HEK293 (cell line): ENCODE results near the gene GRB2.

ENCODE experiments used
- CTCF ChIA-PET: fragments of 350-600 bp; formaldehyde crosslinking; extraction: SDS; loops from one replicate; lab custom pipeline; 2021; ENCODE audit warnings: antibody characterized with exemption; lab: Yijun Ruan, JAX
- POLR2A ChIA-PET: fragments of 300-600 bp; formaldehyde crosslinking; extraction: SDS; loops from one replicate; lab custom pipeline; 2020; ENCODE audit warnings: antibody characterized with exemption, inconsistent platforms; lab: Yijun Ruan, JAX
- H3K27ac ChIP-seq: fragments of 200-500 bp; sonication (Bioruptor generic); 2 replicates; pipeline ENCODE4 v1.5.1; 2014; ENCODE audit warnings: low read depth, low read length, control low read depth, inconsistent platforms; ENCODE audit errors: extremely low read depth
- H3K36me3 ChIP-seq, 2 experiments: fragments of 200-500 bp in 1 of 2; sonication (Bioruptor generic) in 1 of 2; 1 replicate in 1 of 2; 2 replicates in 1 of 2; pipeline ENCODE4 v1.5.1; 2014 to 2017; ENCODE audit warnings: inconsistent platforms in 2 of 2, low read length in 2 of 2; ENCODE audit not compliant: control insufficient read depth in 2 of 2, insufficient read depth in 1 of 2
- H3K4me1 ChIP-seq: fragments of 200-500 bp; sonication (Bioruptor generic); 2 replicates; pipeline ENCODE4 v1.5.1; 2014; ENCODE audit warnings: mild to moderate bottlenecking, low read length, inconsistent platforms; ENCODE audit not compliant: control insufficient read depth, insufficient read depth
- H3K4me3 ChIP-seq: 2 replicates; pipeline ENCODE4 v1.5.1; 2011; ENCODE audit warnings: low read depth, mild to moderate bottlenecking, control low read depth, low read length, moderate library complexity
- H3K9me3 ChIP-seq: fragments of 200-500 bp; sonication (Bioruptor generic); 2 replicates; pipeline ENCODE4 v1.5.1; 2014; ENCODE audit warnings: low read depth, low read length, inconsistent platforms; ENCODE audit not compliant: control insufficient read depth, insufficient read depth
- EGR2 ChIP-seq: fragments of 450-650 bp; formaldehyde crosslinking; IDR thresholded peaks from 2 replicates; pipeline ENCODE4 v1.5.1; 2016; ENCODE audit warnings: low read depth, missing biosample characterization, missing genetic modification characterization
- FEZF1 ChIP-seq: fragments of 450-650 bp; formaldehyde crosslinking; IDR thresholded peaks from 2 replicates; pipeline ENCODE4 v1.5.1; 2016; ENCODE audit warnings: missing biosample characterization, missing genetic modification characterization
- GLI4 ChIP-seq: fragments of 450-650 bp; formaldehyde crosslinking; IDR thresholded peaks from 2 replicates; pipeline ENCODE4 v1.5.1; 2016; ENCODE audit warnings: missing biosample characterization, missing genetic modification characterization
- MEIS1 ChIP-seq: sonication (generic); formaldehyde crosslinking; IDR thresholded peaks from 2 replicates; pipeline ENCODE4 v1.8.1; 2022; ENCODE audit warnings: missing genetic modification reagents, mild to moderate bottlenecking, borderline replicate concordance
- MYNN ChIP-seq: fragments of 450-650 bp; formaldehyde crosslinking; IDR thresholded peaks from 2 replicates; pipeline ENCODE4 v1.5.1; 2016; ENCODE audit warnings: missing biosample characterization, missing genetic modification characterization, borderline replicate concordance
- SALL2 ChIP-seq: fragments of 450-650 bp; formaldehyde crosslinking; IDR thresholded peaks from 2 replicates; pipeline ENCODE4 v1.5.0; 2017; ENCODE audit warnings: missing biosample characterization, mild to moderate bottlenecking, missing genetic modification characterization, borderline replicate concordance
- TCF7L2 ChIP-seq: IDR thresholded peaks from 2 replicates; pipeline ENCODE4 v1.6.1; 2011; ENCODE audit warnings: low read depth, mild to moderate bottlenecking, inconsistent platforms, low read length, moderate library complexity, borderline replicate concordance
- ZNF114 ChIP-seq: fragments of 450-650 bp; formaldehyde crosslinking; IDR thresholded peaks from 2 replicates; pipeline ENCODE4 v1.5.0; 2017; ENCODE audit warnings: missing biosample characterization, missing genetic modification characterization
- ZNF155 ChIP-seq: fragments of 450-650 bp; formaldehyde crosslinking; IDR thresholded peaks from 2 replicates; pipeline ENCODE4 v1.5.1; 2016; ENCODE audit warnings: missing biosample characterization, missing genetic modification characterization
- ZNF18 ChIP-seq: fragments of 450-650 bp; formaldehyde crosslinking; IDR thresholded peaks from 2 replicates; pipeline ENCODE4 v1.5.1; 2016; ENCODE audit warnings: missing biosample characterization, missing genetic modification characterization
- ZNF184 ChIP-seq: fragments of 450-650 bp; IDR thresholded peaks from 2 replicates; pipeline ENCODE4 v1.5.1; 2018; ENCODE audit warnings: missing biosample characterization, mild to moderate bottlenecking, missing genetic modification characterization
- ZNF266 ChIP-seq: fragments of 450-650 bp; formaldehyde crosslinking; IDR thresholded peaks from 2 replicates; pipeline ENCODE4 v1.5.1; 2016; ENCODE audit warnings: missing biosample characterization, missing genetic modification characterization, low read depth
- ZNF416 ChIP-seq: fragments of 450-650 bp; formaldehyde crosslinking; IDR thresholded peaks from 2 replicates; pipeline ENCODE4 v1.5.1; 2016; ENCODE audit warnings: missing biosample characterization, missing genetic modification characterization
- ZNF48 ChIP-seq: fragments of 450-650 bp; formaldehyde crosslinking; IDR thresholded peaks from 2 replicates; pipeline ENCODE4 v1.5.1; 2016; ENCODE audit warnings: missing biosample characterization, missing genetic modification characterization
- ZNF513 ChIP-seq: fragments of 450-650 bp; IDR thresholded peaks from 2 replicates; pipeline ENCODE4 v1.5.1; 2018; ENCODE audit warnings: missing biosample characterization, missing genetic modification characterization
- ZNF529 ChIP-seq: fragments of 450-650 bp; formaldehyde crosslinking; IDR thresholded peaks from 2 replicates; pipeline ENCODE4 v1.5.1; 2017; ENCODE audit warnings: missing genetic modification characterization, missing biosample characterization; ENCODE audit not compliant: insufficient replicate concordance
- ZNF621 ChIP-seq: fragments of 450-650 bp; formaldehyde crosslinking; IDR thresholded peaks from 2 replicates; pipeline ENCODE4 v1.5.1; 2017; ENCODE audit warnings: missing biosample characterization, missing genetic modification characterization
- ZNF639 ChIP-seq: fragments of 450-650 bp; formaldehyde crosslinking; IDR thresholded peaks from 2 replicates; pipeline ENCODE4 v1.5.1; 2016; ENCODE audit warnings: missing biosample characterization, missing genetic modification characterization
- ZNF777 ChIP-seq: fragments of 450-650 bp; formaldehyde crosslinking; IDR thresholded peaks from 2 replicates; pipeline ENCODE4 v1.5.1; 2017; ENCODE audit warnings: missing biosample characterization, missing genetic modification characterization, borderline replicate concordance
- ZNF785 ChIP-seq: fragments of 450-650 bp; formaldehyde crosslinking; IDR thresholded peaks from 2 replicates; pipeline ENCODE4 v1.5.1; 2016; ENCODE audit warnings: missing biosample characterization, missing genetic modification characterization
- ZNF830 ChIP-seq: fragments of 450-650 bp; IDR thresholded peaks from 2 replicates; pipeline ENCODE4 v1.5.0; 2018; ENCODE audit warnings: missing biosample characterization, missing genetic modification characterization, low read depth, mild to moderate bottlenecking, moderate library complexity
- ZNF843 ChIP-seq: fragments of 450-650 bp; formaldehyde crosslinking; IDR thresholded peaks from 2 replicates; pipeline ENCODE4 v1.5.1; 2016; ENCODE audit warnings: missing biosample characterization, missing genetic modification characterization
- TF ChIP-seq, protein P1 (sequence below): fragments of 450-650 bp; formaldehyde crosslinking; IDR thresholded peaks from 2 replicates; pipeline ENCODE4 v1.5.1; 2016; ENCODE audit warnings: missing biosample characterization, missing genetic modification characterization
- TF ChIP-seq, protein P2 (sequence below): fragments of 450-650 bp; formaldehyde crosslinking; IDR thresholded peaks from 2 replicates; pipeline ENCODE4 v1.5.1; 2017; ENCODE audit warnings: missing biosample characterization, missing genetic modification characterization
- TF ChIP-seq, protein P3 (sequence below): fragments of 450-650 bp; formaldehyde crosslinking; IDR thresholded peaks from 2 replicates; pipeline ENCODE4 v1.5.1; 2016; ENCODE audit warnings: missing biosample characterization, missing genetic modification characterization
- TF ChIP-seq, protein P4 (sequence below): fragments of 450-650 bp; formaldehyde crosslinking; IDR thresholded peaks from 2 replicates; pipeline ENCODE4 v1.5.1; 2016; ENCODE audit warnings: missing biosample characterization, missing genetic modification characterization

The GRB2 gene

DNA sequence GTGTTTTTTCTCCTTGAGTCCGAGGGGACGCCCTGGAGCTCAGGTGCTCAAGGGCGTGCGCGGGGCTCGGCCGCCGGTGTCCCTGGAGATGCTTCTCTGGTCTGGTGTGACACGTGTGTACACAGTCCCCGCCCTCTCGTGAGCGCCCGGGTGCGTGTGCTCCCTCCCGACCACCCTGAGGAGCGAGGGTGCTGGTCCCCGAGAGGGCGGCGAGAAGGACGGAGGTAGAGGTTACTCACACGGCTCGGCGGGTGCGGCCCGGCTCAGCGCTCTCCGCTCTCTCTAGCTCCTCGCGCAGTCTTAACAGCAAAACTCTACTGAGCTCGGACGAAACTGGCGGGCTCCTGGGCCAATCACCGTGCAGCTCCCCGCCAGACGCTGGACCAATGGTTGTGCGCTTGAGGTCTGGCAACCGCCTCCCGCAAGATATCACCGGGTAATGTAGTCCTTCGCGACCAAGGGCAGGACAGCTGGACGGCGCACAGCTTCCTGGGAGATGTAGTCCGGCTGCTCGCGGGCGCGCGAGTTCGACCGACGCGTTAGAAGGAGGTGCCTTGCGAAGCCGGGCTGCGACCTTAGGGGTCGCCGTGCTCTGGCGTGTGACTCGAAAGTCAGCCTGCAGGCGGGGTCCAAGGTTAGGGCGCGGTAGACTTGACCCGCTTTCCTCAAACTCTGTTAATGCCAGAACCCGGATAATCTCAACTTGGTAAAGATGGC lies 116.2 kb downstream of the GRB2 start, which contains the start of gene SLC25A19:
SLC25A19 (minus strand) TSS at position 319 of the 717 bp plus-strand sequence. CDS start 2,669 bp downstream, outside the sequence.
- Histone ChIP-seq H3K36me3 (peaks cover 10 to 21% of the 10 kb centered on the region in 2 experiments), H3K9me3 (no peaks in the 10 kb centered on the region), H3K4me3 (peak within 1 kb of the TSS; percentile 79), H3K27ac (peak within 1 kb of the TSS; percentile 79), H3K4me1 (peaks cover 4% of the 10 kb centered on the region; the same call in 1 of the 2 replicates)
- POLR2A ChIA-PET: interaction anchor here (0.6 to 2.7 kb wide), 55 partner anchors 9 to 567 kb away, joined by 3 to 111 read pairs (median 5); partner anchors contain the start of genes ARMC7, CDR2L, FDXR and GGA3
- CTCF ChIA-PET: interaction anchor here (0.6 to 2.2 kb wide), 19 partner anchors 9 to 194 kb away, joined by 3 to 22 read pairs (median 4); partner anchors contain the start of genes MIF4GD and MRPS7
- TF ChIP-seq, protein P1, sequence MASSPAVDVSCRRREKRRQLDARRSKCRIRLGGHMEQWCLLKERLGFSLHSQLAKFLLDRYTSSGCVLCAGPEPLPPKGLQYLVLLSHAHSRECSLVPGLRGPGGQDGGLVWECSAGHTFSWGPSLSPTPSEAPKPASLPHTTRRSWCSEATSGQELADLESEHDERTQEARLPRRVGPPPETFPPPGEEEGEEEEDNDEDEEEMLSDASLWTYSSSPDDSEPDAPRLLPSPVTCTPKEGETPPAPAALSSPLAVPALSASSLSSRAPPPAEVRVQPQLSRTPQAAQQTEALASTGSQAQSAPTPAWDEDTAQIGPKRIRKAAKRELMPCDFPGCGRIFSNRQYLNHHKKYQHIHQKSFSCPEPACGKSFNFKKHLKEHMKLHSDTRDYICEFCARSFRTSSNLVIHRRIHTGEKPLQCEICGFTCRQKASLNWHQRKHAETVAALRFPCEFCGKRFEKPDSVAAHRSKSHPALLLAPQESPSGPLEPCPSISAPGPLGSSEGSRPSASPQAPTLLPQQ (tag by site-specific recombination): no peak
- TF ChIP-seq GLI4 (tag by site-specific recombination) (no peak), ZNF513 (tag by site-specific recombination) (no peak), ZNF416 (tag by site-specific recombination) (no peak), EGR2 (no peak), MEIS1 (CRISPR knock-in tag) (no peak), ZNF639 (tag by site-specific recombination) (no peak), ZNF18 (no peak; the same call in 1 of the 2 replicates), ZNF830 (tag by site-specific recombination) (no peak), ZNF621 (tag by site-specific recombination) (no peak), TCF7L2 (no peak), ZNF48 (no peak), ZNF777 (tag by site-specific recombination) (no peak), MYNN (tag by site-specific recombination) (no peak), FEZF1 (tag by site-specific recombination) (no peak), ZNF843 (tag by site-specific recombination) (peak; percentile 61), ZNF184 (tag by site-specific recombination) (no peak), ZNF266 (tag by site-specific recombination) (no peak), ZNF529 (tag by site-specific recombination) (no peak), ZNF114 (tag by site-specific recombination) (no peak), ZNF785 (tag by site-specific recombination) (no peak), SALL2 (no peak), ZNF155 (tag by site-specific recombination) (no peak)
- TF ChIP-seq, protein P2, sequence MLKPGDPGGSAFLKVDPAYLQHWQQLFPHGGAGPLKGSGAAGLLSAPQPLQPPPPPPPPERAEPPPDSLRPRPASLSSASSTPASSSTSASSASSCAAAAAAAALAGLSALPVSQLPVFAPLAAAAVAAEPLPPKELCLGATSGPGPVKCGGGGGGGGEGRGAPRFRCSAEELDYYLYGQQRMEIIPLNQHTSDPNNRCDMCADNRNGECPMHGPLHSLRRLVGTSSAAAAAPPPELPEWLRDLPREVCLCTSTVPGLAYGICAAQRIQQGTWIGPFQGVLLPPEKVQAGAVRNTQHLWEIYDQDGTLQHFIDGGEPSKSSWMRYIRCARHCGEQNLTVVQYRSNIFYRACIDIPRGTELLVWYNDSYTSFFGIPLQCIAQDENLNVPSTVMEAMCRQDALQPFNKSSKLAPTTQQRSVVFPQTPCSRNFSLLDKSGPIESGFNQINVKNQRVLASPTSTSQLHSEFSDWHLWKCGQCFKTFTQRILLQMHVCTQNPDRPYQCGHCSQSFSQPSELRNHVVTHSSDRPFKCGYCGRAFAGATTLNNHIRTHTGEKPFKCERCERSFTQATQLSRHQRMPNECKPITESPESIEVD (tag by site-specific recombination): no peak
- TF ChIP-seq, protein P3, sequence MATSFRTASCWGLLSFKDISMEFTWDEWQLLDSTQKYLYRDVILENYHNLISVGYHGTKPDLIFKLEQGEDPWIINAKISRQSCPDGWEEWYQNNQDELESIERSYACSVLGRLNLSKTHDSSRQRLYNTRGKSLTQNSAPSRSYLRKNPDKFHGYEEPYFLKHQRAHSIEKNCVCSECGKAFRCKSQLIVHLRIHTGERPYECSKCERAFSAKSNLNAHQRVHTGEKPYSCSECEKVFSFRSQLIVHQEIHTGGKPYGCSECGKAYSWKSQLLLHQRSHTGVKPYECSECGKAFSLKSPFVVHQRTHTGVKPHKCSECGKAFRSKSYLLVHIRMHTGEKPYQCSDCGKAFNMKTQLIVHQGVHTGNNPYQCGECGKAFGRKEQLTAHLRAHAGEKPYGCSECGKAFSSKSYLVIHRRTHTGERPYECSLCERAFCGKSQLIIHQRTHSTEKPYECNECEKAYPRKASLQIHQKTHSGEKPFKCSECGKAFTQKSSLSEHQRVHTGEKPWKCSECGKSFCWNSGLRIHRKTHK (tag by site-specific recombination): no peak
- TF ChIP-seq, protein P4, sequence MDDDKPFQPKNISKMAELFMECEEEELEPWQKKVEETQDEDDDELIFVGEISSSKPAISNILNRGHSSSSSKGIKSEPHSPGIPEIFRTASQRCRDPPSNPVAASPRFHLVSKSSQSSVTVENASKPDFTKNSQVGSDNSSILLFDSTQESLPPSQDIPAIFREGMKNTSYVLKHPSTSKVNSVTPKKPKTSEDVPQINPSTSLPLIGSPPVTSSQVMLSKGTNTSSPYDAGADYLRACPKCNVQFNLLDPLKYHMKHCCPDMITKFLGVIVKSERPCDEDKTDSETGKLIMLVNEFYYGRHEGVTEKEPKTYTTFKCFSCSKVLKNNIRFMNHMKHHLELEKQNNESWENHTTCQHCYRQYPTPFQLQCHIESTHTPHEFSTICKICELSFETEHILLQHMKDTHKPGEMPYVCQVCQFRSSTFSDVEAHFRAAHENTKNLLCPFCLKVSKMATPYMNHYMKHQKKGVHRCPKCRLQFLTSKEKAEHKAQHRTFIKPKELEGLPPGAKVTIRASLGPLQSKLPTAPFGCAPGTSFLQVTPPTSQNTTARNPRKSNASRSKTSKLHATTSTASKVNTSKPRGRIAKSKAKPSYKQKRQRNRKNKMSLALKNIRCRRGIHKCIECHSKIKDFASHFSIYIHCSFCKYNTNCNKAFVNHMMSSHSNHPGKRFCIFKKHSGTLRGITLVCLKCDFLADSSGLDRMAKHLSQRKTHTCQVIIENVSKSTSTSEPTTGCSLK (tag by site-specific recombination): no peak
